ENCODE results near the gene CTSZ. TPM values are rescaled to one million over a fixed set of nuclear protein-coding genes. Genes with fewer than 3 reads are reported as not detected.

CTSZ gene
- total and polyA plus RNA-seq, 4 donors: 11.8 to 233 (median 188) TPM

- peaks cover 6 to 26% (median 21%) of the 10 kb centered on the region in 4 donors for H3K4me1 ChIP-seq (ENCODE audit: control insufficient read depth in 4 of 4, insufficient read depth in 4 of 4, low read length in 3 of 4)
- H3K27me3 ChIP-seq (ENCODE audit: control insufficient read depth in 4 of 4, insufficient read depth in 4 of 4, low read length in 3 of 4): no peaks in the 10 kb centered on the region
- H3K27ac ChIP-seq (ENCODE audit: low read depth in 1 of 2, low read length in 2 of 2): no peak overlapping the region
- DNase-seq (ENCODE audit: low spot score): no peak
- no peak overlapping the region for H3K9ac ChIP-seq (ENCODE audit: low read depth in 1 of 2, low read length in 2 of 2)
- TF ChIP-seq ATF3 (IDR thresholded peaks at IDR 0.05) (no peak), ZBTB33 (IDR thresholded peaks at IDR 0.05) (no peak), FOXA2 (IDR thresholded peaks at IDR 0.05) (no peak), MAX (IDR thresholded peaks at IDR 0.05) (no peak), EGR1 (IDR thresholded peaks at IDR 0.05; ENCODE audit: low read depth in 2 of 2) (no peak), HNF4A (conservative IDR thresholded peaks at IDR 0.05) (no peak), GABPA (IDR thresholded peaks at IDR 0.05 in 1 of 2, conservative IDR thresholded peaks at IDR 0.05 in 1 of 2) (no peak), TAF1 (conservative IDR thresholded peaks at IDR 0.05) (no peak)
- no peaks in the 10 kb centered on the region for H3K9me3 ChIP-seq (ENCODE audit: control insufficient read depth in 4 of 4, low read length in 3 of 4)
- H3K4me3 ChIP-seq (ENCODE audit: low read depth in 1 of 3, low read length in 3 of 3): no peak overlapping the region
- 81% methylated on average over 5 of the region's 5 CpGs for WGBS
- H3K36me3 ChIP-seq (ENCODE audit: control insufficient read depth in 4 of 4, insufficient read depth in 3 of 4, low read depth in 1 of 4, low read length in 3 of 4): peaks cover 8 to 24% (median 20%) of the 10 kb centered on the region in 4 donors
These were observed 33.6 kb upstream of the CTSZ start for GRCh38 chr20:59040667-59041066.

GRCh38 chr20:59039233-59039632, 32.2 kb upstream of the CTSZ start:
- TF ChIP-seq TAF1 (conservative IDR thresholded peaks at IDR 0.05): no peak
- TF ChIP-seq JUND (IDR thresholded peaks at IDR 0.05): no peak
- TF ChIP-seq RAD21 (IDR thresholded peaks at IDR 0.05): no peak
- no peak for TF ChIP-seq YY1 (IDR thresholded peaks at IDR 0.05)
- TF ChIP-seq SP1 (IDR thresholded peaks at IDR 0.05): no peak
- no peak for TF ChIP-seq REST (IDR thresholded peaks at IDR 0.05)
- TF ChIP-seq ATF3 (IDR thresholded peaks at IDR 0.05): no peak
- TF ChIP-seq HNF4G (IDR thresholded peaks at IDR 0.05): no peak
- TF ChIP-seq CTCF (IDR thresholded peaks at IDR 0.05; ENCODE audit: low read depth, low read length, missing input control): no peak
- no peak for TF ChIP-seq MAX (IDR thresholded peaks at IDR 0.05)
- no peak for TF ChIP-seq EGR1 (IDR thresholded peaks at IDR 0.05; ENCODE audit: low read depth in 2 of 2)
- no peak for TF ChIP-seq FOXA2 (IDR thresholded peaks at IDR 0.05)
- TF ChIP-seq FOXA1 (IDR thresholded peaks at IDR 0.05): no peak
- TF ChIP-seq RXRA (IDR thresholded peaks at IDR 0.05): no peak
- no peak for TF ChIP-seq GABPA (IDR thresholded peaks at IDR 0.05 in 1 of 2, conservative IDR thresholded peaks at IDR 0.05 in 1 of 2)
- no peak for TF ChIP-seq HNF4A (conservative IDR thresholded peaks at IDR 0.05)
- TF ChIP-seq ZBTB33 (IDR thresholded peaks at IDR 0.05): no peak
- no peak for TF ChIP-seq NR2F2 (IDR thresholded peaks at IDR 0.05)
- H3K4me1 ChIP-seq (ENCODE audit: control insufficient read depth in 4 of 4, insufficient read depth in 4 of 4, low read length in 3 of 4): peaks cover 6 to 26% (median 21%) of the 10 kb centered on the region in 4 donors
- no peaks in the 10 kb centered on the region for H3K9me3 ChIP-seq (ENCODE audit: control insufficient read depth in 4 of 4, low read length in 3 of 4)
- H3K27ac ChIP-seq (ENCODE audit: low read depth in 1 of 2, low read length in 2 of 2): no peak overlapping the region
- H3K27me3 ChIP-seq (ENCODE audit: control insufficient read depth in 4 of 4, insufficient read depth in 4 of 4, low read length in 3 of 4): no peaks in the 10 kb centered on the region
- 82% methylated on average over 1 of the region's 1 CpG for WGBS
- no peak for DNase-seq (ENCODE audit: low spot score)
- H3K36me3 ChIP-seq (ENCODE audit: control insufficient read depth in 4 of 4, insufficient read depth in 3 of 4, low read depth in 1 of 4, low read length in 3 of 4): peaks cover 11 to 36% (median 31%) of the 10 kb centered on the region in 4 donors
- no peak overlapping the region for H3K9ac ChIP-seq (ENCODE audit: low read depth in 1 of 2, low read length in 2 of 2)
- H3K4me3 ChIP-seq (ENCODE audit: low read depth in 1 of 3, low read length in 3 of 3): no peak overlapping the region
